SK-N-SH treated with all-trans-retinoic acid at 6 μM for 48 hours (cell line): ENCODE results near the gene TBCE.

ENCODE experiments used
- ATAC-seq: fragments of 200-7000 bp; cut with Tn5 transposase; 3 replicates; pipeline ENCODE4 v1.9.1; 2020; ENCODE audit warnings: mild to moderate bottlenecking, moderate library complexity
- ARNTL ChIP-seq: fragments of 450-650 bp; formaldehyde crosslinking; IDR thresholded peaks from 2 replicates; pipeline ENCODE4 v1.5.0; 2020; ENCODE audit warnings: low read depth, mild to moderate bottlenecking, moderate library complexity, borderline replicate concordance
- BACH2 ChIP-seq: fragments of 250-450 bp; sonication (Bioruptor Pico); IDR thresholded peaks from 2 replicates; pipeline ENCODE4 v1.9.0; 2021; ENCODE audit warnings: mild to moderate bottlenecking, borderline replicate concordance
- CSDC2 ChIP-seq: fragments of 250-450 bp; sonication (Bioruptor Pico); IDR thresholded peaks from 2 replicates; pipeline ENCODE4 v1.5.0; 2020; ENCODE audit warnings: mild to moderate bottlenecking, moderate library complexity
- ESRRG ChIP-seq: fragments of 250-450 bp; sonication (Bioruptor Pico); IDR thresholded peaks from 2 replicates; pipeline ENCODE4 v1.6.1; 2021; ENCODE audit warnings: mild to moderate bottlenecking
- PPARA ChIP-seq: fragments of 250-450 bp; sonication (Bioruptor Pico); IDR thresholded peaks from 2 replicates; pipeline ENCODE4 v1.5.0; 2020; ENCODE audit warnings: mild to moderate bottlenecking, borderline replicate concordance
- RARB ChIP-seq: fragments of 250-450 bp; sonication (Bioruptor Pico); IDR thresholded peaks from 2 replicates; pipeline ENCODE4 v1.8.0; 2021; ENCODE audit warnings: mild to moderate bottlenecking, moderate library complexity
- SNAI2 ChIP-seq: fragments of 250-450 bp; sonication (Bioruptor Pico); IDR thresholded peaks from 2 replicates; pipeline ENCODE4 v1.5.0; 2020; ENCODE audit warnings: mild to moderate bottlenecking, moderate library complexity
- TCF4 ChIP-seq: fragments of 250-450 bp; sonication (Bioruptor Pico); IDR thresholded peaks from 2 replicates; pipeline ENCODE4 v1.8.0; 2021; ENCODE audit warnings: mild to moderate bottlenecking, moderate library complexity, borderline replicate concordance
- TOX ChIP-seq: fragments of 250-450 bp; sonication (Bioruptor Pico); IDR thresholded peaks from 2 replicates; pipeline ENCODE4 v1.8.0; 2021; ENCODE audit warnings: mild to moderate bottlenecking, moderate library complexity, borderline replicate concordance
- ZC3H10 ChIP-seq: fragments of 250-450 bp; sonication (Bioruptor Pico); IDR thresholded peaks from 2 replicates; pipeline ENCODE4 v1.5.1; 2021; ENCODE audit warnings: mild to moderate bottlenecking, moderate library complexity
- ZFP3 ChIP-seq: fragments of 250-450 bp; sonication (Bioruptor Pico); IDR thresholded peaks from 2 replicates; pipeline ENCODE4 v1.5.0; 2020; ENCODE audit warnings: mild to moderate bottlenecking, moderate library complexity
- ZFP30 ChIP-seq: fragments of 450-650 bp; formaldehyde crosslinking; IDR thresholded peaks from 2 replicates; pipeline ENCODE4 v1.5.0; 2022; ENCODE audit warnings: mild to moderate bottlenecking, moderate library complexity
- ZNF565 ChIP-seq: fragments of 450-650 bp; formaldehyde crosslinking; conservative IDR thresholded peaks from 2 replicates; pipeline ENCODE4 v1.5.0; 2020; ENCODE audit warnings: low read depth, mild to moderate bottlenecking, moderate library complexity
- ZNF70 ChIP-seq: fragments of 450-650 bp; formaldehyde crosslinking; IDR thresholded peaks from 2 replicates; pipeline ENCODE4 v1.5.0; 2020; ENCODE audit warnings: mild to moderate bottlenecking, moderate library complexity
- TF ChIP-seq, protein P1 (sequence below): fragments of 250-450 bp; sonication (Bioruptor Pico); IDR thresholded peaks from 2 replicates; pipeline ENCODE4 v1.5.0; 2020; ENCODE audit warnings: mild to moderate bottlenecking, moderate library complexity
- TF ChIP-seq, protein P2 (sequence below): fragments of 250-450 bp; sonication (Bioruptor Pico); IDR thresholded peaks from 2 replicates; pipeline ENCODE4 v1.8.0; 2021; ENCODE audit warnings: low read depth, mild to moderate bottlenecking, moderate library complexity, borderline replicate concordance
- TF ChIP-seq, protein P3 (sequence below): fragments of 250-450 bp; sonication (Bioruptor Pico); IDR thresholded peaks from 2 replicates; pipeline ENCODE4 v1.5.1; 2020; ENCODE audit warnings: low read depth, mild to moderate bottlenecking, moderate library complexity
- TF ChIP-seq, protein P4 (sequence below): fragments of 250-450 bp; sonication (Bioruptor Pico); IDR thresholded peaks from 2 replicates; pipeline ENCODE4 v1.8.0; 2020; ENCODE audit warnings: mild to moderate bottlenecking, moderate library complexity, borderline replicate concordance

TBCE gene

DNA sequence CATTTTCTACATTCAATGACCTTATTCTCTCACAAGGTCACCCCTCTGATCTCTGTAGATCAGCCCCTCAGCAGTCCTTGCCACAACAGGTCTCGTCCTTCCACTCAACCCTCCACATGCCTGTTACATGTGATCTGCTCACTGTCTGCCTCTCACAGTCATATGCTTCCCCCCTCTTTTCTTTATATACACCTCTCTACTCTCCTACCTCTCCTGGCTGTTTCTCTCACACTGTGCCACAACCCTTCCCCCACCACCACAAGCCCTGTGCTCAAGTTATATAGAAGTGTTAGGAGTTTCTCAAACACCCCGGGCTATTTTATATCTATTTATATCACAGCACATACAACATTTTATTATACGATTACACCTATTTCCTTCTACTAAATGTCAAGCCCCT is 124.4 kb downstream of the TBCE start:
- no peak for ATAC-seq
- TF ChIP-seq ZNF565 (CRISPR knock-in tag): no peak
- no peak for TF ChIP-seq BACH2
- TF ChIP-seq RARB (CRISPR knock-in tag): no peak
- TF ChIP-seq ZFP3: no peak
- TF ChIP-seq ZFP30: no peak
- TF ChIP-seq, protein P1, sequence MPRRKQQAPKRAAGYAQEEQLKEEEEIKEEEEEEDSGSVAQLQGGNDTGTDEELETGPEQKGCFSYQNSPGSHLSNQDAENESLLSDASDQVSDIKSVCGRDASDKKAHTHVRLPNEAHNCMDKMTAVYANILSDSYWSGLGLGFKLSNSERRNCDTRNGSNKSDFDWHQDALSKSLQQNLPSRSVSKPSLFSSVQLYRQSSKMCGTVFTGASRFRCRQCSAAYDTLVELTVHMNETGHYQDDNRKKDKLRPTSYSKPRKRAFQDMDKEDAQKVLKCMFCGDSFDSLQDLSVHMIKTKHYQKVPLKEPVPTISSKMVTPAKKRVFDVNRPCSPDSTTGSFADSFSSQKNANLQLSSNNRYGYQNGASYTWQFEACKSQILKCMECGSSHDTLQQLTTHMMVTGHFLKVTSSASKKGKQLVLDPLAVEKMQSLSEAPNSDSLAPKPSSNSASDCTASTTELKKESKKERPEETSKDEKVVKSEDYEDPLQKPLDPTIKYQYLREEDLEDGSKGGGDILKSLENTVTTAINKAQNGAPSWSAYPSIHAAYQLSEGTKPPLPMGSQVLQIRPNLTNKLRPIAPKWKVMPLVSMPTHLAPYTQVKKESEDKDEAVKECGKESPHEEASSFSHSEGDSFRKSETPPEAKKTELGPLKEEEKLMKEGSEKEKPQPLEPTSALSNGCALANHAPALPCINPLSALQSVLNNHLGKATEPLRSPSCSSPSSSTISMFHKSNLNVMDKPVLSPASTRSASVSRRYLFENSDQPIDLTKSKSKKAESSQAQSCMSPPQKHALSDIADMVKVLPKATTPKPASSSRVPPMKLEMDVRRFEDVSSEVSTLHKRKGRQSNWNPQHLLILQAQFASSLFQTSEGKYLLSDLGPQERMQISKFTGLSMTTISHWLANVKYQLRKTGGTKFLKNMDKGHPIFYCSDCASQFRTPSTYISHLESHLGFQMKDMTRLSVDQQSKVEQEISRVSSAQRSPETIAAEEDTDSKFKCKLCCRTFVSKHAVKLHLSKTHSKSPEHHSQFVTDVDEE (CRISPR knock-in tag): no peak
- no peak for TF ChIP-seq ESRRG
- no peak for TF ChIP-seq ZNF70 (CRISPR knock-in tag)
- TF ChIP-seq, protein P2, sequence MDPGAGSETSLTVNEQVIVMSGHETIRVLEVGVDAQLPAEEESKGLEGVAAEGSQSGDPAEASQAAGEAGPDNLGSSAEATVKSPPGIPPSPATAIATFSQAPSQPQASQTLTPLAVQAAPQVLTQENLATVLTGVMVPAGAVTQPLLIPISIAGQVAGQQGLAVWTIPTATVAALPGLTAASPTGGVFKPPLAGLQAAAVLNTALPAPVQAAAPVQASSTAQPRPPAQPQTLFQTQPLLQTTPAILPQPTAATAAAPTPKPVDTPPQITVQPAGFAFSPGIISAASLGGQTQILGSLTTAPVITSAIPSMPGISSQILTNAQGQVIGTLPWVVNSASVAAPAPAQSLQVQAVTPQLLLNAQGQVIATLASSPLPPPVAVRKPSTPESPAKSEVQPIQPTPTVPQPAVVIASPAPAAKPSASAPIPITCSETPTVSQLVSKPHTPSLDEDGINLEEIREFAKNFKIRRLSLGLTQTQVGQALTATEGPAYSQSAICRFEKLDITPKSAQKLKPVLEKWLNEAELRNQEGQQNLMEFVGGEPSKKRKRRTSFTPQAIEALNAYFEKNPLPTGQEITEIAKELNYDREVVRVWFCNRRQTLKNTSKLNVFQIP (CRISPR knock-in tag): no peak
- TF ChIP-seq, protein P3, sequence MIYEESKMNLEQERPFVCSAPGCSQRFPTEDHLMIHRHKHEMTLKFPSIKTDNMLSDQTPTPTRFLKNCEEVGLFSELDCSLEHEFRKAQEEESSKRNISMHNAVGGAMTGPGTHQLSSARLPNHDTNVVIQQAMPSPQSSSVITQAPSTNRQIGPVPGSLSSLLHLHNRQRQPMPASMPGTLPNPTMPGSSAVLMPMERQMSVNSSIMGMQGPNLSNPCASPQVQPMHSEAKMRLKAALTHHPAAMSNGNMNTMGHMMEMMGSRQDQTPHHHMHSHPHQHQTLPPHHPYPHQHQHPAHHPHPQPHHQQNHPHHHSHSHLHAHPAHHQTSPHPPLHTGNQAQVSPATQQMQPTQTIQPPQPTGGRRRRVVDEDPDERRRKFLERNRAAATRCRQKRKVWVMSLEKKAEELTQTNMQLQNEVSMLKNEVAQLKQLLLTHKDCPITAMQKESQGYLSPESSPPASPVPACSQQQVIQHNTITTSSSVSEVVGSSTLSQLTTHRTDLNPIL: no peak
- TF ChIP-seq ARNTL (CRISPR knock-in tag): no peak
- TF ChIP-seq, protein P4, sequence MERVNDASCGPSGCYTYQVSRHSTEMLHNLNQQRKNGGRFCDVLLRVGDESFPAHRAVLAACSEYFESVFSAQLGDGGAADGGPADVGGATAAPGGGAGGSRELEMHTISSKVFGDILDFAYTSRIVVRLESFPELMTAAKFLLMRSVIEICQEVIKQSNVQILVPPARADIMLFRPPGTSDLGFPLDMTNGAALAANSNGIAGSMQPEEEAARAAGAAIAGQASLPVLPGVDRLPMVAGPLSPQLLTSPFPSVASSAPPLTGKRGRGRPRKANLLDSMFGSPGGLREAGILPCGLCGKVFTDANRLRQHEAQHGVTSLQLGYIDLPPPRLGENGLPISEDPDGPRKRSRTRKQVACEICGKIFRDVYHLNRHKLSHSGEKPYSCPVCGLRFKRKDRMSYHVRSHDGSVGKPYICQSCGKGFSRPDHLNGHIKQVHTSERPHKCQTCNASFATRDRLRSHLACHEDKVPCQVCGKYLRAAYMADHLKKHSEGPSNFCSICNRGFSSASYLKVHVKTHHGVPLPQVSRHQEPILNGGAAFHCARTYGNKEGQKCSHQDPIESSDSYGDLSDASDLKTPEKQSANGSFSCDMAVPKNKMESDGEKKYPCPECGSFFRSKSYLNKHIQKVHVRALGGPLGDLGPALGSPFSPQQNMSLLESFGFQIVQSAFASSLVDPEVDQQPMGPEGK (CRISPR knock-in tag): no peak

DNA sequence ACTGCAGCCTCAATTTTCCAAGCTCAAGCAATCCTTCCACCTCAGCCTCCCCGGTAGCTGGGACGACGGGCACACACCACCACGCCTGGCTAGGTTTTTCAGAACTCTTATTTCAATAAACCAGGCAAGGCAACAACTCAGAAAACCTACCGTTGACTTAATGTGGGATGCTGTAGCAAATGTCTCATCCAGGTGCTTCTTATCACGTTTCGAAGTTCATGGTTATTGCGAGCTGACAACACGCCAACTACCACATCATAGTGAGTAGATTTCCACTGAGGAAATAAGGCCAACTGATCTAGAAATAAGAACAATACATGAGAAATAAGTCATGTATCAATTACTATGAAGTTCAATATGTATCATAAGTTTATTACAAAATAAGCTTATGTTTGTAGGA is 127.3 kb downstream of the TBCE start:
- TF ChIP-seq ESRRG (no peak), TOX (CRISPR knock-in tag) (no peak), CSDC2 (no peak), PPARA (CRISPR knock-in tag) (no peak), SNAI2 (CRISPR knock-in tag) (no peak), RARB (CRISPR knock-in tag) (no peak), ZFP30 (no peak), ZFP3 (no peak), ZC3H10 (CRISPR knock-in tag) (no peak), ZNF70 (CRISPR knock-in tag) (no peak)
- TF ChIP-seq, protein P3: no peak
- no peak for ATAC-seq

DNA sequence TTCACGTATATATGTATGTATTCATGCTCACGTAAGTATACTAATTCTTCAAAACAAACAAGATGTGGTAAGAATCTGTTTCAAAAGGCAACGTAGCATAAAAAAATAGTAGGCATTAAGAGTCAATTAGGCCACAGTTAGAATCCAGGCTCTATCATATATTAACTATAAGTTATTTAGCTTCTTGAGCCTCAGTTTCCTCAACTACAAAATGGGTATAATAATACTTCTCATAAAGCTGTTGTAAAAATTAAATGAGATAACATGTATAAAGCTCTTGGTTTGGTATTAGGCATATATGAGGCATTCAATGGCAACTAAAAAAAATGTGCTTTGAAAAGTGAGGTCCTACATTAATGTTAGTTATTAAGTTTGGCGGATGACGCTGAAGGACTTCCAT is 127.8 kb downstream of the TBCE start:
- no peak for ATAC-seq
- TF ChIP-seq ZNF70 (CRISPR knock-in tag) (no peak), ARNTL (CRISPR knock-in tag) (no peak), SNAI2 (CRISPR knock-in tag) (no peak), TCF4 (CRISPR knock-in tag) (no peak), ZFP30 (no peak)

DNA sequence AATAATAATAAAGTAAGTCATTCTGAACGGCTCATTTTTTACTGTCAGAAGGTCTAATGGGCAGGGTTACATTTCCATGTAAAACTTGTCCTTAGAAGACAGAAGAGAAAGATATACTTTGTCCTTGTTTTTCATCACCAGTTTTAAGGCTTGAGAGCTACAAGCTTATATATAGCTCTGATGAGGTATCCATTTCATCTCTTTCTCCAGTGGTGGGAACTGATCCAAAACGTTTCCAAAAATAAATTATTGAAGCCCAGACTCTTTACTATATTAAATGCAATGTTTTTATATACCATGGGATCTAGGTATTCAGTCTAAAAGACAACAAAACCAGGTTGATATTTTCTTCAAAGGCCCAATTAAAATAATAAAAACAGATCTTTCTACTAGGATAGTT is 128.3 kb downstream of the TBCE start:
- TF ChIP-seq ZFP3 (no peak), ZNF565 (CRISPR knock-in tag) (no peak)
- no peak for ATAC-seq
